PC-9 (cell line): ENCODE data around the gene LRRK1.

ENCODE experiments used
- EZH2 ChIP-seq: fragments of 200-600 bp; sonication (generic); IDR thresholded peaks from 2 replicates; pipeline ENCODE4 v1.8.0; 2017; ENCODE audit warnings: antibody characterized with exemption, low read depth
- TF ChIP-seq, protein P1 (sequence below): fragments of 200-600 bp; sonication (generic); conservative IDR thresholded peaks from 2 replicates; pipeline ENCODE4 v1.6.1; 2017; ENCODE audit warnings: mixed run types, antibody characterized with exemption, mild to moderate bottlenecking, moderate library complexity

DNA sequence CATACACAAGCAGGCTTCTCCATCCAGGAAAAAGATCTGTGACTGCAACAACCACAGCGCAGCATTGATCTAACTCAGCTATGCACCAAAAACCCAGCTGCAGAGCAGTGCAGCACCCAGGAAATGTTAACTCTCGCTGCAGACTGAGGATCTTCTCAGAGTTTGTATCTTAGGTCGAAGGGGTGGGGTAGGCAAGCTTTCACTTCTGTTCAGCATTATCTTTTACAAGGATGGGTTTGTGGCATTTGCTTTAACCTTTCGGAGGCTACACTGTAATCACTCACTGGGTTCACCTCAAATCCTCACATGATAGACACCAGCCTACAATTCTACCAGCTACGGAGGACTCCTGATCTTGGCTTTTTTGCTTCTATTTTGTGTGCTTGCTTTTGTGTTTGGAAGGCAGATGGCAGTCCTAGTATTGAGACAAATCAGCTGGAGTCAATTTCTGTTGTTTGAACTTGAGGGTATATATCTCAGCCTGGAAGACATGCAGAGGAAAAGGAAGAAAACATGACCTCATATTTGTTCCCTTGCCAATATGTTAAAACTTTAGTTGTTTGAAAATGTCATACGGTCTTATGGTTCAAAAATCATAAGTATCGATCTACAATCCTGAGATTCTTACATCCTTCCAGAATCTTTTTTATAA lies 25.2 kb downstream of the LRRK1 start:
- no peak for TF ChIP-seq EZH2
- TF ChIP-seq, protein P1, sequence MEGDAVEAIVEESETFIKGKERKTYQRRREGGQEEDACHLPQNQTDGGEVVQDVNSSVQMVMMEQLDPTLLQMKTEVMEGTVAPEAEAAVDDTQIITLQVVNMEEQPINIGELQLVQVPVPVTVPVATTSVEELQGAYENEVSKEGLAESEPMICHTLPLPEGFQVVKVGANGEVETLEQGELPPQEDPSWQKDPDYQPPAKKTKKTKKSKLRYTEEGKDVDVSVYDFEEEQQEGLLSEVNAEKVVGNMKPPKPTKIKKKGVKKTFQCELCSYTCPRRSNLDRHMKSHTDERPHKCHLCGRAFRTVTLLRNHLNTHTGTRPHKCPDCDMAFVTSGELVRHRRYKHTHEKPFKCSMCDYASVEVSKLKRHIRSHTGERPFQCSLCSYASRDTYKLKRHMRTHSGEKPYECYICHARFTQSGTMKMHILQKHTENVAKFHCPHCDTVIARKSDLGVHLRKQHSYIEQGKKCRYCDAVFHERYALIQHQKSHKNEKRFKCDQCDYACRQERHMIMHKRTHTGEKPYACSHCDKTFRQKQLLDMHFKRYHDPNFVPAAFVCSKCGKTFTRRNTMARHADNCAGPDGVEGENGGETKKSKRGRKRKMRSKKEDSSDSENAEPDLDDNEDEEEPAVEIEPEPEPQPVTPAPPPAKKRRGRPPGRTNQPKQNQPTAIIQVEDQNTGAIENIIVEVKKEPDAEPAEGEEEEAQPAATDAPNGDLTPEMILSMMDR, result no peak
